Pulmonary artery endothelial cell (primary cell): ENCODE measurements around the gene LRPAP1. TPM values are rescaled to one million over a fixed set of nuclear protein-coding genes. Genes with fewer than 3 reads are reported as not detected.
"Not testable (repeated sequence)": the region's sequence is repeated elsewhere in the genome, so short reads cannot be mapped to it uniquely, and the experiment has no call there.

Experiments
- DNase-seq: peaks from one replicate; pipeline ENCODE4 v3.0.0-alpha.2; 2011; ENCODE audit warnings: low read depth, low spot score
- total RNA-seq: library from RNA; depleted of rRNA; stranded (reverse); fragments of >200 nt; gene quantifications from 2 replicates; pipeline ENCODE4 v1.2.3, GENCODE V29; 2014

The LRPAP1 gene
- total RNA-seq, 1 donor from 2014 or later: 156 TPM

- no peak for DNase-seq
These were observed 69.3 kb downstream of the LRPAP1 start, which contains the start of gene DOK7 for GRCh38 chr4:3462790-3463415. TSS of gene DOK7 (plus strand) at chr4:3463306. CDS start at chr4:3463376, 70 bp downstream.

GRCh38 chr4:3462321-3462789, 69.9 kb downstream of the LRPAP1 start:
- DNase-seq: no peak

- DNase-seq: no peak
These were observed 70.5 kb downstream of the LRPAP1 start for GRCh38 chr4:3461515-3462291.

- no peak for DNase-seq
These were observed 71.3 kb downstream of the LRPAP1 start for GRCh38 chr4:3460926-3461325.

- DNase-seq: not testable (repeated sequence)
These were observed 73.1 kb downstream of the LRPAP1 start for GRCh38 chr4:3459156-3459555.

- no peak for DNase-seq
These were observed 73.9 kb downstream of the LRPAP1 start for GRCh38 chr4:3458371-3458770.

GRCh38 chr4:3455596-3455995, 76.6 kb downstream of the LRPAP1 start:
- DNase-seq: not testable (repeated sequence)

Other genes starting within 250 kb of the LRPAP1 start
- gene RGS12, start 239.4 kb downstream of the LRPAP1 start, total RNA-seq: 45.5 and 47.8 TPM in 2 replicates
- gene HGFAC, start 90.5 kb downstream of the LRPAP1 start, total RNA-seq: 0.18 TPM in 1 of 2 replicates, not detected in the other
- 0.20 TPM in 1 of 2 replicates, not detected in the other for gene DOK7, start 69.1 kb downstream of the LRPAP1 start, total RNA-seq
- gene ADRA2C, start 234.0 kb upstream of the LRPAP1 start, total RNA-seq: 0.26 TPM in 1 of 2 replicates, not detected in the other